Stimulated activated CD4-positive, alpha-beta T cell treated with anti-CD3 and anti-CD28 coated beads, Interleukin-12 subunit alpha, Interleukin-12 subunit beta, amount 100 ng/mL, for 4 hours (primary cell): ENCODE data around the gene RPS24.
A peak's percentile ranks its signal among the peaks of the same experiment; 100 is the strongest.
"Not testable (repeated sequence)": the region's sequence is repeated elsewhere in the genome, so short reads cannot be mapped to it uniquely, and the experiment has no call there.

Experiments
- DNase-seq: peaks from one replicate; pipeline ENCODE4 v3.0.0-alpha.2; 2020

The RPS24 gene

GRCh38 chr10:78033637-78034470, at the start of gene RPS24:
TSS of gene RPS24 (plus strand) at chr10:78033863. CDS start at chr10:78033902, 39 bp downstream.
- DNase-seq: peak; percentile 94

GRCh38 chr10:77984986-77985385, 48.7 kb upstream of the RPS24 start:
- no peak for DNase-seq

GRCh38 chr10:77987671-77988255, 45.9 kb upstream of the RPS24 start:
- DNase-seq: no peak

GRCh38 chr10:77989081-77989724, 44.5 kb upstream of the RPS24 start:
- no peak for DNase-seq

- no peak for DNase-seq
Measured at GRCh38 chr10:77993620-77994019, 40.0 kb upstream of the RPS24 start.

- DNase-seq: not testable (repeated sequence)
Measured at GRCh38 chr10:77998780-77999179, 34.9 kb upstream of the RPS24 start.

- no peak for DNase-seq
Measured at GRCh38 chr10:78000206-78000605, 33.5 kb upstream of the RPS24 start.

GRCh38 chr10:78000956-78001472, 32.6 kb upstream of the RPS24 start:
- no peak for DNase-seq

- DNase-seq: no peak
Measured at GRCh38 chr10:78002541-78003288, 30.9 kb upstream of the RPS24 start.

- no peak for DNase-seq
Measured at GRCh38 chr10:78004215-78005026, 29.2 kb upstream of the RPS24 start.

- no peak for DNase-seq
Measured at GRCh38 chr10:78007172-78007571, 26.5 kb upstream of the RPS24 start.

GRCh38 chr10:78009662-78010061, 24.0 kb upstream of the RPS24 start:
- DNase-seq: no peak

- DNase-seq: no peak
Measured at GRCh38 chr10:78010278-78010677, 23.4 kb upstream of the RPS24 start.

- DNase-seq: no peak
Measured at GRCh38 chr10:78011065-78011464, 22.6 kb upstream of the RPS24 start.

GRCh38 chr10:78013564-78013963, 20.1 kb upstream of the RPS24 start:
- no peak for DNase-seq

GRCh38 chr10:78015546-78015945, 18.1 kb upstream of the RPS24 start:
- DNase-seq: no peak

- no peak for DNase-seq
Measured at GRCh38 chr10:78017856-78018255, 15.8 kb upstream of the RPS24 start.

- DNase-seq: no peak
Measured at GRCh38 chr10:78019264-78019663, 14.4 kb upstream of the RPS24 start.

- no peak for DNase-seq
Measured at GRCh38 chr10:78021201-78021600, 12.5 kb upstream of the RPS24 start.

GRCh38 chr10:78023741-78024140, 9.9 kb upstream of the RPS24 start:
- DNase-seq: no peak

GRCh38 chr10:78025685-78026364, 7.8 kb upstream of the RPS24 start:
- no peak for DNase-seq
